Type B pancreatic cell (in vitro differentiated cells): Measurements from ENCODE around the gene TAPBP. TPM values are rescaled to one million over a fixed set of nuclear protein-coding genes. Genes with fewer than 3 reads are reported as not detected.
A peak's percentile ranks its signal among the peaks of the same experiment; 100 is the strongest.

Experiments
- DNase-seq: peaks from one replicate; pipeline ENCODE4 v3.0.0; 2021; ENCODE audit warnings: mixed read lengths; ENCODE audit not compliant: unreplicated experiment; ENCODE audit errors: extremely low spot score
- H3K27ac Mint-ChIP-seq: 2 replicates; pipeline ENCODE4 v1.8.0; 2021; ENCODE audit warnings: mild to moderate bottlenecking, mixed read lengths
- H3K27me3 Mint-ChIP-seq: 2 replicates; pipeline ENCODE4 v1.8.0; 2021; ENCODE audit warnings: mixed read lengths
- H3K36me3 Mint-ChIP-seq: 2 replicates; pipeline ENCODE4 v1.8.0; 2021; ENCODE audit warnings: mixed read lengths
- H3K4me1 Mint-ChIP-seq: one replicate; pipeline ENCODE4 v1.8.0; 2021; ENCODE audit warnings: mixed read lengths; ENCODE audit not compliant: unreplicated experiment
- H3K4me3 Mint-ChIP-seq: 2 replicates; pipeline ENCODE4 v1.8.0; 2021; ENCODE audit warnings: mild to moderate bottlenecking, mixed read lengths
- H3K9me3 Mint-ChIP-seq: 2 replicates; pipeline ENCODE4 v1.8.0; 2021; ENCODE audit warnings: mixed read lengths
- CTCF ChIP-seq: fragments of 200-600 bp; sonication (generic); conservative IDR thresholded peaks from 2 replicates; pipeline ENCODE4 v1.5.0; 2021; ENCODE audit warnings: antibody characterized with exemption, mild to moderate bottlenecking
- microRNA-seq: library from miRNA; unstranded; fragments of <30 nt; microRNA quantifications from one replicate; pipeline ENCODE4, GENCODE V29; 2020
- total RNA-seq: library from RNA; stranded (reverse); gene quantifications from 2 replicates; pipeline ENCODE4 v1.2.1, GENCODE V29; 2021; ENCODE audit warnings: low replicate concordance

Gene TAPBP
- total RNA-seq, 1 donor from 2014 or later = 71.4 TPM

- DNase-seq = no peak
- peaks cover 19% of the 10 kb centered on the region for H3K36me3 Mint-ChIP-seq
- peaks cover 21% of the 10 kb centered on the region for H3K4me1 Mint-ChIP-seq
- H3K4me3 Mint-ChIP-seq = no peak overlapping the region
- H3K27me3 Mint-ChIP-seq = no peaks in the 10 kb centered on the region
- no peak overlapping the region for H3K27ac Mint-ChIP-seq
- H3K9me3 Mint-ChIP-seq = no peaks in the 10 kb centered on the region
- no peak for TF ChIP-seq CTCF
Observed at GRCh38 chr6:33254591-33254990, 59.3 kb downstream of the TAPBP start.

GRCh38 chr6:33252759-33253158 lies 61.1 kb downstream of the TAPBP start:
- no peak for TF ChIP-seq CTCF
- DNase-seq = no peak
- Mint-ChIP-seq H3K4me3 (no peak overlapping the region), H3K9me3 (no peaks in the 10 kb centered on the region), H3K36me3 (peaks cover 19% of the 10 kb centered on the region), H3K4me1 (peaks cover 28% of the 10 kb centered on the region), H3K27me3 (no peaks in the 10 kb centered on the region), H3K27ac (no peak overlapping the region)

- peaks cover 28% of the 10 kb centered on the region for H3K4me1 Mint-ChIP-seq
- peaks cover 2% of the 10 kb centered on the region for H3K27me3 Mint-ChIP-seq
- TF ChIP-seq CTCF = no peak
- peaks cover 19% of the 10 kb centered on the region for H3K36me3 Mint-ChIP-seq
- peak overlapping the region; percentile 67 for H3K4me3 Mint-ChIP-seq
- peak overlapping the region; percentile 71 for H3K27ac Mint-ChIP-seq
- H3K9me3 Mint-ChIP-seq = no peaks in the 10 kb centered on the region
- no peak for DNase-seq
Observed at GRCh38 chr6:33251395-33252012, 62.4 kb downstream of the TAPBP start.

GRCh38 chr6:33250731-33251130 lies 63.1 kb downstream of the TAPBP start:
- H3K4me3 Mint-ChIP-seq = no peak overlapping the region
- DNase-seq = no peak
- peak overlapping the region; percentile 96 for H3K27ac Mint-ChIP-seq
- peaks cover 16% of the 10 kb centered on the region for H3K36me3 Mint-ChIP-seq
- peaks cover 8% of the 10 kb centered on the region for H3K27me3 Mint-ChIP-seq
- no peaks in the 10 kb centered on the region for H3K9me3 Mint-ChIP-seq
- H3K4me1 Mint-ChIP-seq = peaks cover 28% of the 10 kb centered on the region
- no peak for TF ChIP-seq CTCF

GRCh38 chr6:33249732-33250630 lies 63.9 kb downstream of the TAPBP start:
- H3K4me3 Mint-ChIP-seq = peak overlapping the region; percentile 95
- H3K9me3 Mint-ChIP-seq = no peaks in the 10 kb centered on the region
- H3K27ac Mint-ChIP-seq = peak overlapping the region; percentile 96
- peaks cover 8% of the 10 kb centered on the region for H3K27me3 Mint-ChIP-seq
- no peak for DNase-seq
- H3K36me3 Mint-ChIP-seq = peaks cover 16% of the 10 kb centered on the region
- no peak for TF ChIP-seq CTCF
- peaks cover 28% of the 10 kb centered on the region for H3K4me1 Mint-ChIP-seq

Small RNA genes within 50 kb of the gene (microRNA-seq; reads per million reads assigned to microRNA genes)
- gene MIR6834 = not detected
- not detected for gene MIR6873

Other genes starting within 250 kb of the TAPBP start
- 1.3 and 2.6 TPM in 2 replicates for gene HLA-DPA1, start 240.4 kb downstream of the TAPBP start, total RNA-seq
- 10.9 and 27.3 TPM in 2 replicates for gene HLA-DPB1, start 238.1 kb downstream of the TAPBP start, total RNA-seq
- 1.3 and 11.9 TPM in 2 replicates for gene COL11A2, start 121.6 kb downstream of the TAPBP start, total RNA-seq
- gene RXRB, start 113.4 kb downstream of the TAPBP start, total RNA-seq = 49.2 and 61.9 TPM in 2 replicates
- 147 and 202 TPM in 2 replicates for gene SLC39A7, start 113.2 kb downstream of the TAPBP start, total RNA-seq
- 13.9 and 15.7 TPM in 2 replicates for gene HSD17B8, start 109.4 kb downstream of the TAPBP start, total RNA-seq
- 44.5 and 60.4 TPM in 2 replicates for gene RING1, start 105.6 kb downstream of the TAPBP start, total RNA-seq
- gene VPS52, start 42.2 kb downstream of the TAPBP start, total RNA-seq = 54.7 and 62.4 TPM in 2 replicates
- 3,043 and 3,480 TPM in 2 replicates for gene RPS18, start 42.0 kb downstream of the TAPBP start, total RNA-seq
- gene B3GALT4, start 37.0 kb downstream of the TAPBP start, total RNA-seq = 10.1 and 22.2 TPM in 2 replicates
- gene WDR46, start 24.8 kb downstream of the TAPBP start, total RNA-seq = 53.1 and 67.4 TPM in 2 replicates
- 52.9 and 54.5 TPM in 2 replicates for gene PFDN6, start 24.5 kb downstream of the TAPBP start, total RNA-seq
- gene RGL2, start 15.1 kb downstream of the TAPBP start, total RNA-seq = 128 and 176 TPM in 2 replicates
- 21.1 and 22.2 TPM in 2 replicates for gene ZBTB22, start 3.7 kb upstream of the TAPBP start, total RNA-seq
- gene DAXX, start 8.9 kb upstream of the TAPBP start, total RNA-seq = 43.6 and 47.0 TPM in 2 replicates
- 28.0 and 67.7 TPM in 2 replicates for gene KIFC1, start 77.7 kb upstream of the TAPBP start, total RNA-seq
- 23.8 and 49.6 TPM in 2 replicates for gene PHF1, start 96.9 kb upstream of the TAPBP start, total RNA-seq
- gene CUTA, start 104.0 kb upstream of the TAPBP start, total RNA-seq = 212 and 278 TPM in 2 replicates
- 18.4 and 74.1 TPM in 2 replicates for gene SYNGAP1, start 106.0 kb upstream of the TAPBP start, total RNA-seq
- 11.3 and 14.5 TPM in 2 replicates for gene ZBTB9, start 140.5 kb upstream of the TAPBP start, total RNA-seq